Effector memory CD8-positive, alpha-beta T cell (primary cell): Measurements from ENCODE around the gene EIF5A.

Source experiments
- ATAC-seq: fragments of 150-1000 bp; cut with Tn5 transposase; replicated peaks from 2 replicates; pipeline ENCODE4 v1.10.0; 2021; ENCODE audit warnings: mild to moderate bottlenecking, moderate library complexity
- DNase-seq, 3 experiments: peaks; one replicate each; pipeline ENCODE4 v3.0.0; 2021
- H3K27ac Mint-ChIP-seq, 2 donors: one replicate each; pipeline ENCODE4 v1.8.0; 2022; ENCODE audit warnings: mild to moderate bottlenecking in 2 of 2, mixed read lengths in 2 of 2, moderate library complexity in 2 of 2
- H3K27me3 Mint-ChIP-seq, 2 donors: one replicate each; pipeline ENCODE4 v1.8.0; 2022; ENCODE audit warnings: mixed read lengths in 2 of 2
- H3K36me3 Mint-ChIP-seq: one replicate; pipeline ENCODE4 v1.8.0; 2022; ENCODE audit warnings: mild to moderate bottlenecking, moderate library complexity, mixed read lengths; ENCODE audit not compliant: insufficient read depth
- H3K4me1 Mint-ChIP-seq, 2 donors: one replicate each; pipeline ENCODE4 v1.8.0; 2022; ENCODE audit warnings: low read depth in 2 of 2, mixed read lengths in 2 of 2
- H3K4me3 Mint-ChIP-seq, 2 donors: one replicate each; pipeline ENCODE4 v1.8.0; 2022; ENCODE audit warnings: mild to moderate bottlenecking in 2 of 2, mixed read lengths in 2 of 2, moderate library complexity in 2 of 2
- H3K9me3 Mint-ChIP-seq, 2 donors: one replicate each; pipeline ENCODE4 v1.8.0; 2022; ENCODE audit warnings: mixed read lengths in 2 of 2

The EIF5A gene

DNA sequence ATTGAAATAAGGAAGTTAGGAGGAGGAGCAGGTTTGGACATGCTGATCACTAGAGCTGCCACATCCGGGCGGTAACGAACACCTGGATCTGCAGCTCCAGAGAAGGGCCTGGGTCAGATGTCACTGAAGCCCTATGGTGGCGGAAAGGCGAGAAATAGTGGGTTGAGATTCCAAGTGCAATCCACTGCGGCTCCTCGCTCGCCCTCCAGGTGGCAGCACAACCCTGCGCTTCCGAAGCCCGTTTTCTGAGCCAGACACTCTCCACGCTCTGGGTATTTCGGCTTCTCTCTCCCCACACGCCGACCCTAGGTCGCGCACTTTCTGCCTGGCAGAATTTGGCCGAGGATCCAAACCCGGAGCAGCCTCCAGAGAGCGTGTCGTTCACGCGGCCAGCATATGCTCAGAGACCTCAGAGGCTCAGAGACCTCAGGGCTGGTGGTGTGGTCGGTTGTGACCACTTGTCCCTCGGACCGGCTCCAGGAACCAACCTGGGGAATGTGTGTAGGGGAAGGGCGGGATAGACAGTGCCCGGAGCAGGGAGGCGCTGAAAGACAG is 26.8 kb upstream of the EIF5A start:
- no peak overlapping the region for H3K27ac Mint-ChIP-seq

DNA sequence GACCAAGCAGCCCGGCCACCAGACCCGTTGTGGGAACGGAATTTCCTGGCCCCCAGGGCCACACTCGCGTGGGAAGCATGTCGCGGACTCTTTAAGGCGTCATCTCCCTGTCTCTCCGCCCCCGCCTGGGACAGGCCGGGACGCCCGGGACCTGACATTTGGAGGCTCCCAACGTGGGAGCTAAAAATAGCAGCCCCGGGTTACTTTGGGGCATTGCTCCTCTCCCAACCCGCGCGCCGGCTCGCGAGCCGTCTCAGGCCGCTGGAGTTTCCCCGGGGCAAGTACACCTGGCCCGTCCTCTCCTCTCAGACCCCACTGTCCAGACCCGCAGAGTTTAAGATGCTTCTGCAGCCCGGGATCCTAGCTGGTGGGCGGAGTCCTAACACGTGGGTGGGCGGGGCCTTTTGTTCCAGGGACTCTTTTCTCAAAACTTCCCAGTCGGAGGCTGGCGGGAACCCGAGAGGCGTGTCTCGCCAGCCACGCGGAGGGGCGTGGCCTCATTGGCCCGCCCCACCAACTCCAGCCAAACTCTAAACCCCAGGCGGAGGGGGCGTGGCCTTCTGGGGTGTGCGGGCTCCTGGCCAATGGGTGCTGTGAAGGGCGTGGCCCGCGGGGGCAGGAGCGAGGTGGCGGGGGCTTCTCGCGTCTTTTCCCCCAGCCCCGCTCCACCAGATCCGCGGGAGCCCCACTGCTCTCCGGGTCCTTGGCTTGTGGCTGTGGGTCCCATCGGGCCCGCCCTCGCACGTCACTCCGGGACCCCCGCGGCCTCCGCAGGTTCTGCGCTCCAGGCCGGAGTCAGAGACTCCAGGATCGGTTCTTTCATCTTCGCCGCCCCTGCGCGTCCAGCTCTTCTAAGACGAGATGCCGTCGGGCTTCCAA is 26.1 kb upstream of the EIF5A start, which contains the start of gene SLC2A4:
SLC2A4 (plus strand) TSS at position 645 of the 879 bp plus-strand sequence; CDS start at position 862, 217 bp downstream.
- Mint-ChIP-seq H3K4me1 (peaks cover 16 to 22% of the 10 kb centered on the region in 2 donors), H3K9me3 (no peaks in the 10 kb centered on the region), H3K4me3 (peak within 1 kb of the TSS; percentile 80), H3K27me3 (peaks cover 32 to 70% of the 10 kb centered on the region in 2 donors), H3K36me3 (peaks cover 6% of the 10 kb centered on the region), H3K27ac (no peak within 1 kb of the TSS)
- peak; percentile 66 for ATAC-seq
- DNase-seq: peak; percentile 48 to 55 (median 53)

More for the DNA sequence above, 26.8 kb upstream of the EIF5A start:
- H3K36me3 Mint-ChIP-seq: peaks cover 6% of the 10 kb centered on the region
- ATAC-seq (peak; percentile 86), DNase-seq (peak; percentile 44 to 89 (median 60))
- peaks cover 16 to 22% of the 10 kb centered on the region in 2 donors for H3K4me1 Mint-ChIP-seq
- H3K9me3 Mint-ChIP-seq: no peaks in the 10 kb centered on the region
- H3K4me3 Mint-ChIP-seq: peak overlapping the region; percentile 80
- H3K27me3 Mint-ChIP-seq: peaks cover 26 to 62% of the 10 kb centered on the region in 2 donors

DNA sequence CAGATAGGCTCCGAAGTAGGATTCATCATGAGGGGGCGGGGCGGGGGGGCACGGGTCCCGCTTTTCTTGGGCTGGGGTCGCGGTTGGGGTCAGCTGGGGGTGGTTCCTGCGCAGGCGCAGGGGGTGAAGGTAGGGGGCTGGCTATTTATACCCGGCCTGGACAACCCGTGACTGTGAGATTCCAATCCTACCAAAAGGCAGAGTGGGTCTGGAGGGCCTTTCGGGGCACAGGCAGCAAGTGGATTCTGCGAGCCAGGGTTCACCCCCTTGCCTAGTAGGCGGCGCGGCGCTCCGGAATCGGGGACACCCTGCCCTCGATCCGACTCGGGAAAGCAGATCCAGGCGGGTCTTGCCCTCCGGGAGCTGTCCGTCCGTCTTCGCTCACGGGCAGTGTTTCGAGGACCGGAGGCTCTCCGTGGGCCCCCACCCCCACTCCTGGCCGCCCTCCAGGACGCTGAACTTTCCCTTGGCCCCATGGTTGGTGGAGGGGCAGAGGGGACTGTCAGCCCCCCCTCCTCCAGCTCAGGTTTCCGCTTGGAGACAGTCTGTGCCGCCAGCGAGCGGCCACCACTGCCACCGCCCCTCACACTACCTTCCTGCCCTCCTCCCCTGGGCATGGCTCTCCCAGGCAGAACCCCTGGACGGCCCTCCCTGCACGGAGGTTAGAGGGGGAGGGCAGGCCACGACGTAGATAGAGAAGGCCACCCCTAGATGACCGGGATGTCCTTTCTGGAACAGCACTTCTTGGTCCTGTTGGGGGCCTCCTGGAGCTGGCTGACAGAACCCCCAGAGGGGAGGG is 25.3 kb upstream of the EIF5A start:
- H3K36me3 Mint-ChIP-seq: peaks cover 6% of the 10 kb centered on the region
- H3K27ac Mint-ChIP-seq: no peak overlapping the region
- peaks cover 16 to 22% of the 10 kb centered on the region in 2 donors for H3K4me1 Mint-ChIP-seq
- DNase-seq: no peak
- H3K4me3 Mint-ChIP-seq: peak overlapping the region; percentile 80
- ATAC-seq: no peak
- peaks cover 39 to 78% of the 10 kb centered on the region in 2 donors for H3K27me3 Mint-ChIP-seq
- H3K9me3 Mint-ChIP-seq: no peaks in the 10 kb centered on the region

DNA sequence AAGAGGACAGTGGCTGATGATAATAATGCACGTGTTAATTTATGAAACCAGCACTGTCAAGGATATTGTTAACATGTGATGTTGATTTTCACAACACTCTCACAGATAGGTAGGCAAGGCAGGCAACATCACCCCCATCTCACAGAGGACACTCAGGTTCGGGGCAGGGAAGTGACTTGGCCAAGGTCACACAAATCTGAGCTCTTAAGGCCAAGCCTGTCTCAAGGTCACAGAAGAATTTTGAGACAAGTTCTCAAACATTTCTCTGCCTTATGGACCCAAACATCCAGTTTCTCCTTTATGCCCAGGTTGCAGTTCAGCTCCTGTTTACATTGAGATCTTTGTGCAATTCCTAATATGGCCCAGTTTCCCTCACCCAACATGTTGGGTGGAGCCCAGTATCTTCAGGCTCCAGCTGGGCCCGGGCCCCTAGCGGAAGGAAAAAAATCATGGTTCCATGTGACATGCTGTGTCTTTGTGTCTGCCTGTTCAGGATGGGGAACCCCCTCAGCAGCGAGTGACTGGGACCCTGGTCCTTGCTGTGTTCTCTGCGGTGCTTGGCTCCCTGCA is 24.6 kb upstream of the EIF5A start:
- Mint-ChIP-seq H3K4me1 (peaks cover 16 to 22% of the 10 kb centered on the region in 2 donors), H3K4me3 (peak overlapping the region; percentile 80), H3K9me3 (no peaks in the 10 kb centered on the region)

DNA sequence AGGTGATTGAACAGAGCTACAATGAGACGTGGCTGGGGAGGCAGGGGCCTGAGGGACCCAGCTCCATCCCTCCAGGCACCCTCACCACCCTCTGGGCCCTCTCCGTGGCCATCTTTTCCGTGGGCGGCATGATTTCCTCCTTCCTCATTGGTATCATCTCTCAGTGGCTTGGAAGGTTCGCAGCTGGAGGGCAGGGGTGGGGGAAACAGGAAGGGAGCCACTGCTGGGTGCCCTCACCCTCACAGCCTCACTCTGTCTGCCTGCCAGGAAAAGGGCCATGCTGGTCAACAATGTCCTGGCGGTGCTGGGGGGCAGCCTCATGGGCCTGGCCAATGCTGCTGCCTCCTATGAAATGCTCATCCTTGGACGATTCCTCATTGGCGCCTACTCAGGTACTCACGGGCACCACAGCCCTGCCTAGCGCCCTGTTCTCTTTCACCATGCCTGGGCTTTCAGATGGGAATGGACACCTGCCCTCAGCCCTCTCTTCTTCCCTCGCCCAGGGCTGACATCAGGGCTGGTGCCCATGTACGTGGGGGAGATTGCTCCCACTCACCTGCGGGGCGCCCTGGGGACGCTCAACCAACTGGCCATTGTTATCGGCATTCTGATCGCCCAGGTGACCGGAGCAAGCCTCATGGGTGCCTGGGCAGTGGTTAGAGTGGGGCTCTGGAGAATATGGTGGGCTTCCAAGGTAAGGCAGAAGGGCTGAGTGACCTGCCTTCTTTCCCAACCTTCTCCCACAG is 23.8 kb upstream of the EIF5A start:
- H3K4me3 Mint-ChIP-seq: peak overlapping the region in 1 of 2 donors; percentile 38
- peaks cover 6% of the 10 kb centered on the region for H3K36me3 Mint-ChIP-seq
- DNase-seq: no peak
- ATAC-seq: no peak
- no peak overlapping the region for H3K27ac Mint-ChIP-seq
- H3K9me3 Mint-ChIP-seq: no peaks in the 10 kb centered on the region
- peaks cover 16 to 22% of the 10 kb centered on the region in 2 donors for H3K4me1 Mint-ChIP-seq
- peaks cover 52 to 89% of the 10 kb centered on the region in 2 donors for H3K27me3 Mint-ChIP-seq

More for the DNA sequence above, 24.6 kb upstream of the EIF5A start:
- H3K27me3 Mint-ChIP-seq: peaks cover 45 to 85% of the 10 kb centered on the region in 2 donors
- H3K36me3 Mint-ChIP-seq: peaks cover 6% of the 10 kb centered on the region
- DNase-seq: no peak
- ATAC-seq: no peak
- H3K27ac Mint-ChIP-seq: no peak overlapping the region

DNA sequence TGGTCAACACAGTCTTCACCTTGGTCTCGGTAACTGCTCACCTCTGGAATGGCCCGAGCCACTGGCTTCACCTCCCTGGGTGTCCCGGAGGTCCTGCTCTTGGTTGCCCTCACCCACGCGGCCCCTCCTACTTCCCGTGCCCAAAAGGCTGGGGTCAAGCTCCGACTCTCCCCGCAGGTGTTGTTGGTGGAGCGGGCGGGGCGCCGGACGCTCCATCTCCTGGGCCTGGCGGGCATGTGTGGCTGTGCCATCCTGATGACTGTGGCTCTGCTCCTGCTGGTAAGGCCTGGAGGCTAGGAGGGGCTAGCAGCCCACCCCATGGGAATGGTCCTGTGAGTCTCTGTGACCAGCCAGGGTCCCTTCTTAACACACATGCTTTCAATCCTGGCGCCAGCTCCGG is 22.5 kb upstream of the EIF5A start:
- Mint-ChIP-seq H3K27ac (no peak overlapping the region), H3K9me3 (no peaks in the 10 kb centered on the region), H3K27me3 (peaks cover 52 to 84% of the 10 kb centered on the region in 2 donors), H3K4me1 (peaks cover 16 to 20% of the 10 kb centered on the region in 2 donors), H3K4me3 (no peak overlapping the region), H3K36me3 (peaks cover 6% of the 10 kb centered on the region)
- DNase-seq (no peak), ATAC-seq (no peak)

DNA sequence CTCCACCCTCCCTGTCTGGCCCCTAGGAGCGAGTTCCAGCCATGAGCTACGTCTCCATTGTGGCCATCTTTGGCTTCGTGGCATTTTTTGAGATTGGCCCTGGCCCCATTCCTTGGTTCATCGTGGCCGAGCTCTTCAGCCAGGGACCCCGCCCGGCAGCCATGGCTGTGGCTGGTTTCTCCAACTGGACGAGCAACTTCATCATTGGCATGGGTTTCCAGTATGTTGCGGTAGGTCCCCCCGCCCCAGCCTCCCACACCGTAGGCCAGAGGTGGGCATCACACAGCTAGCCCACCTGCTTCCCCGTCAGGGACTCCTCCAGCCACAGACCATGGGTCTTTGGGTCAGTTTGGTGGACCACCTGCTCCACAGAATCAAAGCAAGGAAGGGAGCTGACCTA is 21.7 kb upstream of the EIF5A start:
- Mint-ChIP-seq H3K27me3 (peaks cover 52 to 84% of the 10 kb centered on the region in 2 donors), H3K9me3 (no peaks in the 10 kb centered on the region), H3K4me1 (peaks cover 9 to 14% of the 10 kb centered on the region in 2 donors), H3K27ac (no peak overlapping the region), H3K36me3 (peaks cover 6% of the 10 kb centered on the region), H3K4me3 (no peak overlapping the region)
- ATAC-seq: no peak
- no peak for DNase-seq

DNA sequence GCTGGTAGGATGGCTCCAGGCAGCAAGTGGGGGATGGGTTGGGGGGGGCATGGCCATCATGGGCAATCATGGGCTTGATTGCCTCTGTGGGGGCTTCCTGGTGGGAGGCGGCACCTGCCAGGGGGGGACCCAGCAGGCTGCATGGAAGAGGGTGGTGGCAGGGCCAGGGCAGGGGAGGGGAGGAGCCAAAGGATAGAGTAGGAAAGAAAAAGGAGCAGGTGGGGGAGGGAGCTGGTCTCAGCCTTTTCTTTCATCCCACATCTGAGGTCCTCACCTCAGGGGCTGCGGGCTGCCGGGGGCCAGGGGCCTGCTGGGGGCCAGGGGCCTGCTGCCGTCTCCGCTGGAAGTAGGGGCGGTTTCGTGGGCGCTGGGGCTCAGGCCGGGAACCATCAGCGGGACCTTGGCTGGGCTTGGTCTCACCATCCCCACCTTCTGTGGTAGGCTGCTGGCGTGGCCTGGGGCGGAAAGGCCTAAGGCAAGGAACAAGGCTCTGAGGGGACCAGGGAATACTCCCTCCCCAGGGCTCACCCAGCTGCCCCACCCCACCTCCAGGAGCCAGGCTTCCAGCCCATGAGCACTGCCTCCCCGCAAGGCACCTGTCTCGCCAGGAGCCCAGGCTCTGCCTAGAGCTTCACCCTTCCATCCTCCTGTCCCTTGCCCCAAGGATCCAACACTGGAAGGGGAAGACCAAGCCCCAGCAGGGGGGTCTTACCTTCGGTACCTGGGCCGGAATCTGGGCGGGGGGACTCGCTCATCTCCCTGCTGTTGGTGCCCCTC is 18.0 kb upstream of the EIF5A start:
- Mint-ChIP-seq H3K36me3 (peaks cover 8% of the 10 kb centered on the region), H3K9me3 (no peaks in the 10 kb centered on the region), H3K27me3 (peaks cover 44 to 47% of the 10 kb centered on the region in 2 donors), H3K4me3 (no peak overlapping the region), H3K27ac (no peak overlapping the region), H3K4me1 (peaks cover 3 to 6% of the 10 kb centered on the region in 2 donors)
- ATAC-seq (no peak), DNase-seq (no peak)

DNA sequence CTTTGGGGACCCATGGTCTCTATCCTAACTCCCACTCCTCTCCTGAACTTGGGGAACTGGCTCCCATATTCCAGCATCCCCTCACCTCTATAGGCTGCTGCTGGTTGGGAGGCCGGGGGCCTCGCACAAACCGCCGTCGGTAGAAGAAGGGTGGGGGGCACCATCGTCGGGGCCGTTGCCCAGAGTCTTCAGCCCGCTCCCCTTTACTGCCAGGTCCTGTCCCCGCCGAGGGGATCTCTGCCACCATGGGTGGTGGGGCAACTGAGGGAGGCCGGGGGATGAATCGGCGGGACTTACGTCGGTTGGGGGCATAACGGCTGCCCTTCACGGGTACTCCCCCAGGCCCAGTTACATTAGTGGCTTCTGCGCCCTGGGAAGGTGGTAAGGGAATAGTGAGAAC is 17.3 kb upstream of the EIF5A start:
- no peak for ATAC-seq
- no peak for DNase-seq
- H3K27ac Mint-ChIP-seq: no peak overlapping the region
- peaks cover 6 to 10% of the 10 kb centered on the region in 2 donors for H3K4me1 Mint-ChIP-seq
- no peak overlapping the region for H3K4me3 Mint-ChIP-seq
- peaks cover 5% of the 10 kb centered on the region for H3K36me3 Mint-ChIP-seq
- peaks cover 39 to 42% of the 10 kb centered on the region in 2 donors for H3K27me3 Mint-ChIP-seq
- H3K9me3 Mint-ChIP-seq: no peaks in the 10 kb centered on the region

DNA sequence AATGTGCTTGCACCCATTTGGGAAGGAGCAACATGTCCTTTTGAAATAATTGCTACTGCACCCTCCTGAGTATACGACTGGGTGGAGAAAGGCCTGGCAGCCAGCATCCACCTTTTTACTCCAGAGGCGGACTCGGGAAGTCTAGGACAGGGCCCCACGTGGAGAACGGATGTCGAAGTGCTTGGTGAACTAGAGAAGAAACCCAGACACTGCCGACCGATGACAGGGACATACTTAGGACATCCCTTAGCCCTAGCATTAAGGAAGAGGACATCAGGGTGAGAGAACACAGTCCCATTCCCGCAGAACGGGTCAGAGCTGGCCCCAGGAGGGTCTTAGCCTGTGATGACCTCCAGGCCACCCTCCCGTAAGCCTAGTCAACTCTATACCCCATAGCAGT is 16.7 kb upstream of the EIF5A start:
- no peak for ATAC-seq
- Mint-ChIP-seq H3K4me3 (no peak overlapping the region), H3K9me3 (no peaks in the 10 kb centered on the region), H3K4me1 (peaks cover 11 to 12% of the 10 kb centered on the region in 2 donors), H3K27me3 (peaks cover 34 to 44% of the 10 kb centered on the region in 2 donors), H3K36me3 (peaks cover 5% of the 10 kb centered on the region), H3K27ac (no peak overlapping the region)
- no peak for DNase-seq

DNA sequence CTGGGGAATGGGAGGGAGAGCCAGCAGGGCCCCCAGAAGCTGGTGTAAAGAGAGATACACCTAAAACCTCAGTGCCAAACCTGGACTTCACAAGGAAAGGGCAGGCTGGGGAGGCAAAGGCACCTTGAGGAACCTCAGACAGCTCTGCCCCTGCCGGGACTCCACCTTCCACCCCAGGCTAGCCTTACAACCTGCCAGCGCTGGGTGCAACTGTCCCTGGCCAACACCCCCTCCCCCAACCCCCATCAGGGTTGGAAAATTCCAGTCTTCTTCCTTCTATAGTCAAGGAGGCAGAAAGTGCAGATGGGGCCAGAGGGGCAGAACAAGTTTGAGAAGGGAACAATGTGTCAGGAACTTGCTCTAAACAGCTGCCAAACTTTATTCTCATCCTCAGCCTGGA is 15.2 kb upstream of the EIF5A start:
- H3K9me3 Mint-ChIP-seq: no peaks in the 10 kb centered on the region
- no peak overlapping the region for H3K27ac Mint-ChIP-seq
- H3K36me3 Mint-ChIP-seq: peaks cover 5% of the 10 kb centered on the region
- ATAC-seq (no peak), DNase-seq (no peak)
- H3K4me1 Mint-ChIP-seq: peaks cover 15 to 19% of the 10 kb centered on the region in 2 donors
- H3K4me3 Mint-ChIP-seq: no peak overlapping the region
- H3K27me3 Mint-ChIP-seq: peaks cover 27 to 37% of the 10 kb centered on the region in 2 donors

DNA sequence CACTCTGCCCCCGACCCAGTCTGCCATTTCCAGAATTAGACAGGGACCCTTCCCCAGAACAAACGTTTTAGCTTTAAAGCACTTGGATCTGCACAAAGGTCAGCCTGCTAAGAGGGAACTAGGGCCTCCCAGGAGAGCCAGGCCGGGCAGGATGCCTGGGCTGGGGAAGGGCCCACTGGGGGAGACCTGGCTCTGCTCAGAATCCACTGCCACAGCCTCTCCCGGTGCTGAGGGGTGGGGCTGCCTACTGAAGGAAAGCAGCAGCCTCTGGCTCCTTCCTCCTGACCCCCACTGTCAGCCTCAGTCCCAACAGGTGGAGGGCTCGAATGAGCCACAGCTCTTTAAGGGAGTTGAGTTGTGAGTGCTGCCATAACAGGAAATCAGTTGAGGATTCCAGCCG is 14.7 kb upstream of the EIF5A start:
- H3K36me3 Mint-ChIP-seq: peaks cover 7% of the 10 kb centered on the region
- no peak overlapping the region for H3K4me3 Mint-ChIP-seq
- peaks cover 15 to 19% of the 10 kb centered on the region in 2 donors for H3K4me1 Mint-ChIP-seq
- DNase-seq (no peak), ATAC-seq (no peak)
- no peak overlapping the region for H3K27ac Mint-ChIP-seq
- no peaks in the 10 kb centered on the region for H3K9me3 Mint-ChIP-seq
- peaks cover 22 to 32% of the 10 kb centered on the region in 2 donors for H3K27me3 Mint-ChIP-seq
